SK-N-SH (cell line): ENCODE data around the gene SAMD4B. TPM values are rescaled to one million over a fixed set of nuclear protein-coding genes. Genes with fewer than 3 reads are reported as not detected.

Experiments used
- CTCF ChIA-PET: fragments of 300-600, 350-600 bp; formaldehyde crosslinking; extraction: SDS; loops from one replicate; lab custom pipeline; 2021; lab: Yijun Ruan, JAX
- POLR2A ChIA-PET: fragments of 350-600 bp; sonication (Branson Sonifier 250); formaldehyde crosslinking; extraction: SDS; loops from one replicate; lab custom pipeline; 2020; ENCODE audit warnings: antibody characterized with exemption, inconsistent platforms; lab: Yijun Ruan, JAX
- DNase-seq: peaks from one replicate; pipeline ENCODE4 v3.0.0; 2012
- H2AFZ ChIP-seq: fragments of 200-600 bp; sonication (generic); 2 replicates; pipeline ENCODE4 v1.8.1; 2016; ENCODE audit warnings: antibody characterized with exemption, mild to moderate bottlenecking, low read depth
- H3F3A ChIP-seq: fragments of 200-600 bp; sonication (generic); replicated peaks from 2 replicates; pipeline ENCODE3; 2016; ENCODE audit warnings: antibody characterized with exemption, mild to moderate bottlenecking; ENCODE audit not compliant: insufficient read depth
- H3K27ac ChIP-seq, 2 experiments: fragments of 200-500 bp in 1 of 2; fragments of 200-600 bp in 1 of 2; sonication (Bioruptor generic) in 1 of 2; sonication (generic), shearing (Covaris generic) in 1 of 2; 2 replicates each; pipeline versions ENCODE4 v1.5.1 to v1.6.1; 2014 to 2016; ENCODE audit warnings: low read depth in 2 of 2, inconsistent platforms in 1 of 2, low read length in 1 of 2, mild to moderate bottlenecking in 1 of 2, mixed read lengths in 1 of 2
- H3K27me3 ChIP-seq: fragments of 200-600 bp; sonication (generic), shearing (Covaris generic); 2 replicates; pipeline ENCODE4 v1.6.1; 2016; ENCODE audit warnings: mixed run types; ENCODE audit not compliant: insufficient read depth
- H3K36me3 ChIP-seq, 2 experiments: fragments of 200-500 bp in 1 of 2; fragments of 200-600 bp in 1 of 2; sonication (Bioruptor generic) in 1 of 2; sonication (generic) in 1 of 2; replicated peaks in 1 of 2; 2 replicates each; pipeline versions ENCODE3 to v1.5.1; 2014 to 2016; ENCODE audit warnings: low read length in 1 of 2, mild to moderate bottlenecking in 1 of 2; ENCODE audit not compliant: insufficient read depth in 2 of 2, control insufficient read depth in 1 of 2
- H3K4me1 ChIP-seq, 2 experiments: fragments of 200-500 bp in 1 of 2; fragments of 200-600 bp in 1 of 2; sonication (Bioruptor generic) in 1 of 2; sonication (generic), shearing (Covaris generic) in 1 of 2; 2 replicates each; pipeline versions ENCODE4 v1.5.1 to v1.6.1; 2014 to 2016; ENCODE audit warnings: low read depth in 1 of 2, low read length in 1 of 2, mixed run types in 1 of 2; ENCODE audit not compliant: insufficient read depth in 2 of 2, control insufficient read depth in 1 of 2
- H3K4me2 ChIP-seq: fragments of 200-600 bp; sonication (generic), shearing (Covaris generic); 2 replicates; pipeline ENCODE4 v1.6.1; 2017; ENCODE audit warnings: mixed run types
- H3K4me3 ChIP-seq, 2 experiments: fragments of 200-500 bp in 1 of 2; fragments of 200-600 bp in 1 of 2; sonication (Bioruptor generic) in 1 of 2; sonication (generic), shearing (Covaris generic) in 1 of 2; 2 replicates each; pipeline versions ENCODE4 v1.5.1 to v1.8.1; 2014 to 2016; ENCODE audit warnings: low read depth in 2 of 2, inconsistent platforms in 1 of 2, low read length in 1 of 2, mild to moderate bottlenecking in 1 of 2, mixed read lengths in 1 of 2, moderate library complexity in 1 of 2
- H3K79me2 ChIP-seq: fragments of 200-600 bp; sonication (generic); 2 replicates; pipeline ENCODE4 v1.8.1; 2017; ENCODE audit warnings: mild to moderate bottlenecking; ENCODE audit not compliant: insufficient read depth
- H3K9ac ChIP-seq: fragments of 200-600 bp; sonication (generic); 2 replicates; pipeline ENCODE4 v1.6.1; 2017; ENCODE audit warnings: mixed run types
- H3K9me2 ChIP-seq: fragments of 200-600 bp; sonication (generic); 2 replicates; pipeline ENCODE4 v1.6.1; 2017; ENCODE audit warnings: mixed run types
- H3K9me3 ChIP-seq: fragments of 200-600 bp; sonication (generic); 2 replicates; pipeline ENCODE4 v1.6.1; 2017; ENCODE audit warnings: mixed run types, mild to moderate bottlenecking, moderate library complexity
- H4K20me1 ChIP-seq: fragments of 200-600 bp; sonication (generic); 2 replicates; pipeline ENCODE4 v1.6.1; 2017; ENCODE audit warnings: mild to moderate bottlenecking, mixed run types; ENCODE audit not compliant: insufficient read depth
- ELF1 ChIP-seq: IDR thresholded peaks from 2 replicates; pipeline ENCODE4 v1.4.0; 2012
- FOXM1 ChIP-seq: IDR thresholded peaks from 2 replicates; pipeline ENCODE4 v1.4.0; 2012; ENCODE audit warnings: low read depth, mild to moderate bottlenecking
- GABPA ChIP-seq: IDR thresholded peaks from 2 replicates; pipeline ENCODE4 v1.4.0; 2012; ENCODE audit warnings: low read depth, mild to moderate bottlenecking
- GATA2 ChIP-seq: sonication (generic); formaldehyde crosslinking; IDR thresholded peaks from 2 replicates; pipeline ENCODE4 v1.5.0; 2020; ENCODE audit warnings: mild to moderate bottlenecking, missing genetic modification reagents
- MXI1 ChIP-seq: IDR thresholded peaks from 2 replicates; pipeline ENCODE4 v1.6.1; 2012; ENCODE audit warnings: mild to moderate bottlenecking, low read depth, low read length, improper control_type of control experiment
- POLR2AphosphoS5 ChIP-seq: IDR thresholded peaks from 2 replicates; pipeline ENCODE4 v1.6.1; 2012; ENCODE audit warnings: low read depth, low read length
- RCOR1 ChIP-seq: fragments of 150-350 bp; IDR thresholded peaks from 2 replicates; pipeline ENCODE4 v1.6.1; 2017; ENCODE audit warnings: antibody characterized with exemption, low read length
- SIN3A ChIP-seq: IDR thresholded peaks from 2 replicates; pipeline ENCODE4 v1.6.1; 2012; ENCODE audit warnings: low read depth, mild to moderate bottlenecking, low read length, moderate library complexity, borderline replicate concordance
- TEAD4 ChIP-seq: IDR thresholded peaks from 2 replicates; pipeline ENCODE4 v1.4.0; 2012; ENCODE audit warnings: mild to moderate bottlenecking, borderline replicate concordance; ENCODE audit not compliant: insufficient read depth
- YY1 ChIP-seq: IDR thresholded peaks from 2 replicates; pipeline ENCODE4 v1.4.0; 2012; ENCODE audit warnings: low read depth, mild to moderate bottlenecking
- WGBS: methylation state at CpG from one replicate; pipeline ENCODE4 v1.1.6; 2017; ENCODE audit warnings: low lambda C conversion rate; 5-methylcytosine and 5-hydroxymethylcytosine counted together
- polyA plus RNA-seq, 3 experiments: library from polyadenylated mRNA; depleted of rRNA; stranded (reverse); fragments of >200 nt; gene quantifications; 2 replicates each; pipeline ENCODE4 v1.2.3, GENCODE V29; 2012
- TF ChIP-seq, protein P1 (sequence below): fragments of 200-600 bp; sonication (generic); IDR thresholded peaks from 2 replicates; pipeline ENCODE4 v1.6.1; 2017; ENCODE audit warnings: antibody characterized with exemption, mild to moderate bottlenecking, moderate library complexity
- TF ChIP-seq, protein P2 (sequence below): IDR thresholded peaks from 2 replicates; pipeline ENCODE4 v1.6.1; 2012; ENCODE audit warnings: mild to moderate bottlenecking, low read depth, low read length, moderate library complexity
- TF ChIP-seq, protein P3 (sequence below): fragments of 150-350 bp; IDR thresholded peaks from 2 replicates; pipeline ENCODE4 v1.6.1; 2016; ENCODE audit warnings: mild to moderate bottlenecking, low read depth, low read length

SAMD4B gene
- polyA plus RNA-seq, 1 of the 3 experiments (the other 2 are of a cell fraction) = 83.0 TPM

DNA sequence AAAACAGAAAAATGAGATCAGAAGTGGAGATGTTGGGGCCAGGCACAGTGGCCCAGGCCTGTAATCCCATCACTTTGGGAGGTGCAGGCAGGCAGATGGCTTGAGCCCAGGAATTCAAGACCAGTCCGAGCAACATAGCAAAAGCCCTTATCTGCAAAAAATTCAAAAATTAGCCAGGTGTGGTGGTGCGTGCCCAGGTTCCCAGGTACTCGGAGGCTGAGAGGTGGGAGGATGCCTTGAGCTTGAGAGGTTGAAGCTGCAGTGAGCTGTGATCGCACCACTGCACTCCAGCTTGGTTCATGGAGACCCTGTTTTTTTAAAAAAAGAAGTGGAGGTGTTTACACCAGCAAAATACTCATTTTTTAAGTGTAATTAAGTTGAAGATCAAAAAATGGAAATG, 57.8 kb downstream of the SAMD4B start:
- no peaks in the 10 kb centered on the region for H4K20me1 ChIP-seq
- CTCF ChIA-PET = interaction anchor here (6.5 kb wide), 1 partner anchor 12 kb away, joined by 106 read pairs; the partner anchor contains the start of gene PLEKHG2
- no peak overlapping the region for H3K9ac ChIP-seq
- peaks cover 19 to 36% of the 10 kb centered on the region in 2 experiments; a peak in 3 of 4 replicates for H3K4me1 ChIP-seq
- no peaks in the 10 kb centered on the region for H3K36me3 ChIP-seq
- WGBS = 98% methylated on average over 4 of the region's 4 CpGs
- H3K27me3 ChIP-seq = no peaks in the 10 kb centered on the region
- no peaks in the 10 kb centered on the region for H3K9me3 ChIP-seq
- H3F3A ChIP-seq = peaks cover 44% of the 10 kb centered on the region
- DNase-seq = no peak
- H3K4me3 ChIP-seq = no peak overlapping the region
- POLR2A ChIA-PET = interaction anchor here (0.7 to 1.6 kb wide), 3 partner anchors 8 to 35 kb away, joined by 3 read pairs; partner anchors contain the start of gene PAF1
- TF ChIP-seq YY1 (no peak), ELF1 (no peak), POLR2AphosphoS5 (no peak), FOXM1 (no peak), GATA2 (CRISPR knock-in tag) (no peak), TEAD4 (no peak), MXI1 (no peak), RCOR1 (no peak), SIN3A (no peak), GABPA (no peak)
- TF ChIP-seq, protein P1, sequence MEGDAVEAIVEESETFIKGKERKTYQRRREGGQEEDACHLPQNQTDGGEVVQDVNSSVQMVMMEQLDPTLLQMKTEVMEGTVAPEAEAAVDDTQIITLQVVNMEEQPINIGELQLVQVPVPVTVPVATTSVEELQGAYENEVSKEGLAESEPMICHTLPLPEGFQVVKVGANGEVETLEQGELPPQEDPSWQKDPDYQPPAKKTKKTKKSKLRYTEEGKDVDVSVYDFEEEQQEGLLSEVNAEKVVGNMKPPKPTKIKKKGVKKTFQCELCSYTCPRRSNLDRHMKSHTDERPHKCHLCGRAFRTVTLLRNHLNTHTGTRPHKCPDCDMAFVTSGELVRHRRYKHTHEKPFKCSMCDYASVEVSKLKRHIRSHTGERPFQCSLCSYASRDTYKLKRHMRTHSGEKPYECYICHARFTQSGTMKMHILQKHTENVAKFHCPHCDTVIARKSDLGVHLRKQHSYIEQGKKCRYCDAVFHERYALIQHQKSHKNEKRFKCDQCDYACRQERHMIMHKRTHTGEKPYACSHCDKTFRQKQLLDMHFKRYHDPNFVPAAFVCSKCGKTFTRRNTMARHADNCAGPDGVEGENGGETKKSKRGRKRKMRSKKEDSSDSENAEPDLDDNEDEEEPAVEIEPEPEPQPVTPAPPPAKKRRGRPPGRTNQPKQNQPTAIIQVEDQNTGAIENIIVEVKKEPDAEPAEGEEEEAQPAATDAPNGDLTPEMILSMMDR = no peak
- TF ChIP-seq, protein P2, sequence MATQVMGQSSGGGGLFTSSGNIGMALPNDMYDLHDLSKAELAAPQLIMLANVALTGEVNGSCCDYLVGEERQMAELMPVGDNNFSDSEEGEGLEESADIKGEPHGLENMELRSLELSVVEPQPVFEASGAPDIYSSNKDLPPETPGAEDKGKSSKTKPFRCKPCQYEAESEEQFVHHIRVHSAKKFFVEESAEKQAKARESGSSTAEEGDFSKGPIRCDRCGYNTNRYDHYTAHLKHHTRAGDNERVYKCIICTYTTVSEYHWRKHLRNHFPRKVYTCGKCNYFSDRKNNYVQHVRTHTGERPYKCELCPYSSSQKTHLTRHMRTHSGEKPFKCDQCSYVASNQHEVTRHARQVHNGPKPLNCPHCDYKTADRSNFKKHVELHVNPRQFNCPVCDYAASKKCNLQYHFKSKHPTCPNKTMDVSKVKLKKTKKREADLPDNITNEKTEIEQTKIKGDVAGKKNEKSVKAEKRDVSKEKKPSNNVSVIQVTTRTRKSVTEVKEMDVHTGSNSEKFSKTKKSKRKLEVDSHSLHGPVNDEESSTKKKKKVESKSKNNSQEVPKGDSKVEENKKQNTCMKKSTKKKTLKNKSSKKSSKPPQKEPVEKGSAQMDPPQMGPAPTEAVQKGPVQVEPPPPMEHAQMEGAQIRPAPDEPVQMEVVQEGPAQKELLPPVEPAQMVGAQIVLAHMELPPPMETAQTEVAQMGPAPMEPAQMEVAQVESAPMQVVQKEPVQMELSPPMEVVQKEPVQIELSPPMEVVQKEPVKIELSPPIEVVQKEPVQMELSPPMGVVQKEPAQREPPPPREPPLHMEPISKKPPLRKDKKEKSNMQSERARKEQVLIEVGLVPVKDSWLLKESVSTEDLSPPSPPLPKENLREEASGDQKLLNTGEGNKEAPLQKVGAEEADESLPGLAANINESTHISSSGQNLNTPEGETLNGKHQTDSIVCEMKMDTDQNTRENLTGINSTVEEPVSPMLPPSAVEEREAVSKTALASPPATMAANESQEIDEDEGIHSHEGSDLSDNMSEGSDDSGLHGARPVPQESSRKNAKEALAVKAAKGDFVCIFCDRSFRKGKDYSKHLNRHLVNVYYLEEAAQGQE = no peak
- TF ChIP-seq, protein P3, sequence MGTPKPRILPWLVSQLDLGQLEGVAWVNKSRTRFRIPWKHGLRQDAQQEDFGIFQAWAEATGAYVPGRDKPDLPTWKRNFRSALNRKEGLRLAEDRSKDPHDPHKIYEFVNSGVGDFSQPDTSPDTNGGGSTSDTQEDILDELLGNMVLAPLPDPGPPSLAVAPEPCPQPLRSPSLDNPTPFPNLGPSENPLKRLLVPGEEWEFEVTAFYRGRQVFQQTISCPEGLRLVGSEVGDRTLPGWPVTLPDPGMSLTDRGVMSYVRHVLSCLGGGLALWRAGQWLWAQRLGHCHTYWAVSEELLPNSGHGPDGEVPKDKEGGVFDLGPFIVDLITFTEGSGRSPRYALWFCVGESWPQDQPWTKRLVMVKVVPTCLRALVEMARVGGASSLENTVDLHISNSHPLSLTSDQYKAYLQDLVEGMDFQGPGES = no peak
- H3K27ac ChIP-seq = no peak overlapping the region
- peaks cover 8% of the 10 kb centered on the region; the same call in 1 of the 2 replicates for H3K79me2 ChIP-seq
- no peak overlapping the region for H2AFZ ChIP-seq
- H3K4me2 ChIP-seq = no peak overlapping the region
- no peaks in the 10 kb centered on the region for H3K9me2 ChIP-seq
